Calu3 (cell line): Measurements from ENCODE around the gene GNAI2. TPM values are rescaled to one million over a fixed set of nuclear protein-coding genes. Genes with fewer than 3 reads are reported as not detected.

Experiments
- BruUV-seq: library from RNA; stranded (reverse); fragments of 400-500 nt; replicated peaks from 2 replicates; lab custom pipeline; 2021; lab: Mats Ljungman, UMichigan
- CTCF ChIA-PET: fragments of 300-600 bp; sonication (Branson Sonifier 250); formaldehyde crosslinking; loops from one replicate; lab custom pipeline; 2022; ENCODE audit warnings: antibody characterized with exemption; lab: Charles Lee
- DNase-seq: peaks from one replicate; pipeline ENCODE4 v3.0.0; 2022
- H3K27ac Mint-ChIP-seq: one replicate; pipeline ENCODE4 v1.8.0; 2022; ENCODE audit warnings: mixed read lengths; ENCODE audit not compliant: unreplicated experiment
- H3K27me3 Mint-ChIP-seq: one replicate; pipeline ENCODE4 v1.8.0; 2022; ENCODE audit warnings: mixed read lengths; ENCODE audit not compliant: unreplicated experiment
- H3K36me3 Mint-ChIP-seq: one replicate; pipeline ENCODE4 v1.8.0; 2022; ENCODE audit warnings: mild to moderate bottlenecking, moderate library complexity, mixed read lengths; ENCODE audit not compliant: insufficient read depth, unreplicated experiment
- H3K4me1 Mint-ChIP-seq: one replicate; pipeline ENCODE4 v1.8.0; 2022; ENCODE audit warnings: mild to moderate bottlenecking, low read depth, mixed read lengths; ENCODE audit not compliant: unreplicated experiment
- H3K4me3 Mint-ChIP-seq: one replicate; pipeline ENCODE4 v1.8.0; 2022; ENCODE audit warnings: mild to moderate bottlenecking, low read depth, moderate library complexity, mixed read lengths; ENCODE audit not compliant: unreplicated experiment
- H3K9me3 Mint-ChIP-seq: one replicate; pipeline ENCODE4 v1.8.0; 2022; ENCODE audit warnings: low read depth, mixed read lengths; ENCODE audit not compliant: unreplicated experiment
- intact Hi-C: fragments of 100-400 bp; cut with micrococcal nuclease; formaldehyde crosslinking; loops from one replicate; pipeline ENCODE4 v1.10.0; 2022; ENCODE audit not compliant: unreplicated experiment
- microRNA-seq: library from miRNA; unstranded; fragments of <30 nt; microRNA quantifications from one replicate; pipeline ENCODE4 v1.2.0, GENCODE V29; 2022
- total RNA-seq: library from RNA; stranded (reverse); gene quantifications from 2 replicates; pipeline ENCODE4 v1.2.3, GENCODE V29; 2022
- TF ChIP-seq, protein P1 (sequence below): fragments of 200-600 bp; IDR thresholded peaks from one replicate; pipeline ENCODE4 v1.8.0; 2022; ENCODE audit warnings: antibody characterized with exemption; ENCODE audit not compliant: unreplicated experiment

The GNAI2 gene
- total RNA-seq, 1 experiment from 2014 or later: 102 TPM

GRCh38 chr3:50303013-50303815, 67.2 kb downstream of the GNAI2 start, which contains the start of gene HYAL1:
Gene HYAL1 (minus strand): TSS chr3:50303574. CDS start chr3:50302956, 618 bp downstream.
- DNase-seq: peak; percentile 29

GRCh38 chr3:50304601-50305000, 68.6 kb downstream of the GNAI2 start:
- no peaks in the 10 kb centered on the region for H3K9me3 Mint-ChIP-seq
- H3K27ac Mint-ChIP-seq: no peak overlapping the region
- CTCF ChIA-PET: interaction anchor here (0.7 kb wide), 1 partner anchor 12 kb away, joined by 5 read pairs; no protein-coding TSS in a partner anchor

More at GRCh38 chr3:50303013-50303815, 67.2 kb downstream of the GNAI2 start, which contains the start of gene HYAL1:
- TF ChIP-seq, protein P1, sequence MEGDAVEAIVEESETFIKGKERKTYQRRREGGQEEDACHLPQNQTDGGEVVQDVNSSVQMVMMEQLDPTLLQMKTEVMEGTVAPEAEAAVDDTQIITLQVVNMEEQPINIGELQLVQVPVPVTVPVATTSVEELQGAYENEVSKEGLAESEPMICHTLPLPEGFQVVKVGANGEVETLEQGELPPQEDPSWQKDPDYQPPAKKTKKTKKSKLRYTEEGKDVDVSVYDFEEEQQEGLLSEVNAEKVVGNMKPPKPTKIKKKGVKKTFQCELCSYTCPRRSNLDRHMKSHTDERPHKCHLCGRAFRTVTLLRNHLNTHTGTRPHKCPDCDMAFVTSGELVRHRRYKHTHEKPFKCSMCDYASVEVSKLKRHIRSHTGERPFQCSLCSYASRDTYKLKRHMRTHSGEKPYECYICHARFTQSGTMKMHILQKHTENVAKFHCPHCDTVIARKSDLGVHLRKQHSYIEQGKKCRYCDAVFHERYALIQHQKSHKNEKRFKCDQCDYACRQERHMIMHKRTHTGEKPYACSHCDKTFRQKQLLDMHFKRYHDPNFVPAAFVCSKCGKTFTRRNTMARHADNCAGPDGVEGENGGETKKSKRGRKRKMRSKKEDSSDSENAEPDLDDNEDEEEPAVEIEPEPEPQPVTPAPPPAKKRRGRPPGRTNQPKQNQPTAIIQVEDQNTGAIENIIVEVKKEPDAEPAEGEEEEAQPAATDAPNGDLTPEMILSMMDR: no peak
- H3K27ac Mint-ChIP-seq: no peak within 1 kb of the TSS
- no peaks in the 10 kb centered on the region for H3K9me3 Mint-ChIP-seq
- H3K4me1 Mint-ChIP-seq: peaks cover 20% of the 10 kb centered on the region
- intact Hi-C loops: no loop called here
- no peaks in the 10 kb centered on the region for H3K27me3 Mint-ChIP-seq
- no TSS peak for BruUV-seq
- CTCF ChIA-PET: interaction anchor here (0.8 to 1.2 kb wide), 2 partner anchors 14 to 21 kb away, joined by 3 to 7 read pairs; no protein-coding TSS in a partner anchor
- no peak within 1 kb of the TSS for H3K4me3 Mint-ChIP-seq
- H3K36me3 Mint-ChIP-seq: peaks cover 25% of the 10 kb centered on the region

More at GRCh38 chr3:50304601-50305000, 68.6 kb downstream of the GNAI2 start:
- Mint-ChIP-seq H3K4me3 (no peak overlapping the region), H3K4me1 (peaks cover 17% of the 10 kb centered on the region), H3K27me3 (no peaks in the 10 kb centered on the region), H3K36me3 (peaks cover 15% of the 10 kb centered on the region)
- DNase-seq: no peak
- no TSS peak for BruUV-seq
- intact Hi-C loops: no loop called here
- TF ChIP-seq, protein P1: no peak

Small RNA genes within 50 kb of the gene (microRNA-seq; reads per million reads assigned to microRNA genes)
- gene MIR5787: not detected

Other genes with a start within 250 kb of the GNAI2 start
- 126 and 128 TPM in 2 replicates for gene RBM5, start 147.3 kb upstream of the GNAI2 start, total RNA-seq
- gene SEMA3F, start 80.9 kb upstream of the GNAI2 start, total RNA-seq: 1.6 and 1.7 TPM in 2 replicates
- gene GNAT1, start 44.6 kb upstream of the GNAI2 start, total RNA-seq: not detected in 2 replicates
- gene SLC38A3, start 30.9 kb upstream of the GNAI2 start, total RNA-seq: not detected in 2 replicates
- 20.3 and 25.7 TPM in 2 replicates for gene SEMA3B, start 32.9 kb downstream of the GNAI2 start, total RNA-seq
- 0.32 TPM in 1 of 2 replicates, not detected in the other for gene LSMEM2, start 42.9 kb downstream of the GNAI2 start, total RNA-seq
- gene IFRD2, start 56.2 kb downstream of the GNAI2 start, total RNA-seq: 121 TPM in 2 replicates
- 4.3 and 5.5 TPM in 2 replicates for gene HYAL3, start 63.2 kb downstream of the GNAI2 start, total RNA-seq
- gene NAA80, start 63.2 kb downstream of the GNAI2 start, total RNA-seq: 11.6 and 15.0 TPM in 2 replicates
- 1.3 and 1.5 TPM in 2 replicates for gene HYAL1, start 67.4 kb downstream of the GNAI2 start, total RNA-seq
- gene HYAL2, start 86.5 kb downstream of the GNAI2 start, total RNA-seq: 35.7 and 36.9 TPM in 2 replicates
- 29.2 and 31.2 TPM in 2 replicates for gene TUSC2, start 92.0 kb downstream of the GNAI2 start, total RNA-seq
- gene RASSF1, start 104.6 kb downstream of the GNAI2 start, total RNA-seq: 14.7 and 16.8 TPM in 2 replicates
- gene ZMYND10, start 109.5 kb downstream of the GNAI2 start, total RNA-seq: 0.44 and 0.71 TPM in 2 replicates
- gene NPRL2, start 114.6 kb downstream of the GNAI2 start, total RNA-seq: 21.0 and 21.8 TPM in 2 replicates
- gene CYB561D2, start 114.7 kb downstream of the GNAI2 start, total RNA-seq: 19.4 and 19.7 TPM in 2 replicates
- gene TMEM115, start 123.3 kb downstream of the GNAI2 start, total RNA-seq: 29.3 and 29.4 TPM in 2 replicates